DND-41 (cell line): ENCODE measurements around the gene CRK.

Experiments used
- EZH2 ChIP-seq: IDR thresholded peaks from 3 replicates; pipeline ENCODE4 v1.6.1; 2012; ENCODE audit warnings: borderline replicate concordance, low read depth, mild to moderate bottlenecking, moderate library complexity, low read length, inconsistent platforms; ENCODE audit not compliant: severe bottlenecking
- TF ChIP-seq, protein P1 (sequence below): IDR thresholded peaks from 2 replicates; pipeline ENCODE4 v1.5.1; 2012; ENCODE audit warnings: borderline replicate concordance, low read length, moderate library complexity, mild to moderate bottlenecking; ENCODE audit not compliant: poor library complexity, severe bottlenecking; ENCODE audit errors: extremely low read depth

- TF ChIP-seq, protein P1, sequence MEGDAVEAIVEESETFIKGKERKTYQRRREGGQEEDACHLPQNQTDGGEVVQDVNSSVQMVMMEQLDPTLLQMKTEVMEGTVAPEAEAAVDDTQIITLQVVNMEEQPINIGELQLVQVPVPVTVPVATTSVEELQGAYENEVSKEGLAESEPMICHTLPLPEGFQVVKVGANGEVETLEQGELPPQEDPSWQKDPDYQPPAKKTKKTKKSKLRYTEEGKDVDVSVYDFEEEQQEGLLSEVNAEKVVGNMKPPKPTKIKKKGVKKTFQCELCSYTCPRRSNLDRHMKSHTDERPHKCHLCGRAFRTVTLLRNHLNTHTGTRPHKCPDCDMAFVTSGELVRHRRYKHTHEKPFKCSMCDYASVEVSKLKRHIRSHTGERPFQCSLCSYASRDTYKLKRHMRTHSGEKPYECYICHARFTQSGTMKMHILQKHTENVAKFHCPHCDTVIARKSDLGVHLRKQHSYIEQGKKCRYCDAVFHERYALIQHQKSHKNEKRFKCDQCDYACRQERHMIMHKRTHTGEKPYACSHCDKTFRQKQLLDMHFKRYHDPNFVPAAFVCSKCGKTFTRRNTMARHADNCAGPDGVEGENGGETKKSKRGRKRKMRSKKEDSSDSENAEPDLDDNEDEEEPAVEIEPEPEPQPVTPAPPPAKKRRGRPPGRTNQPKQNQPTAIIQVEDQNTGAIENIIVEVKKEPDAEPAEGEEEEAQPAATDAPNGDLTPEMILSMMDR = no peak
- no peak for TF ChIP-seq EZH2
Observed at GRCh38 chr17:1373707-1374237, 82.3 kb downstream of the CRK start.
